Measurements from ENCODE around the gene INPP5K.
"Not testable (repeated sequence)": the region's sequence is repeated elsewhere in the genome, so short reads cannot be mapped to it uniquely, and the experiment has no call there.

The INPP5K gene

GRCh38 chr17:1518410-1518809, 2.0 kb upstream of the INPP5K start:
- Histone ChIP-seq H3K4me3 (ENCODE audit: low read depth, low read length) (no peak overlapping the region), H3K9me3 (ENCODE audit: control insufficient read depth, insufficient read depth, low read depth, low read length) (no peaks in the 10 kb centered on the region), H3K27ac (ENCODE audit: low read depth, low read length) (no peak overlapping the region), H3K27me3 (ENCODE audit: control insufficient read depth, insufficient read depth, low read length) (no peaks in the 10 kb centered on the region), H3K4me1 (ENCODE audit: control insufficient read depth, insufficient read depth, low read length) (peaks cover 6% of the 10 kb centered on the region), H3K9ac (ENCODE audit: low read length) (no peak overlapping the region), H3K36me3 (ENCODE audit: control insufficient read depth, insufficient read depth, low read length) (peaks cover 26% of the 10 kb centered on the region)

- H3K27ac ChIP-seq (ENCODE audit: low read depth, low read length): peak overlapping the region; percentile 11; the same call in 1 of the 2 replicates
- H3K9me3 ChIP-seq (ENCODE audit: control insufficient read depth, insufficient read depth, low read depth, low read length): no peaks in the 10 kb centered on the region
- peaks cover 6% of the 10 kb centered on the region for H3K4me1 ChIP-seq (ENCODE audit: control insufficient read depth, insufficient read depth, low read length)
- H3K4me3 ChIP-seq (ENCODE audit: low read depth, low read length): peak overlapping the region; percentile 88
- H3K36me3 ChIP-seq (ENCODE audit: control insufficient read depth, insufficient read depth, low read length): peaks cover 30% of the 10 kb centered on the region
- H3K27me3 ChIP-seq (ENCODE audit: control insufficient read depth, insufficient read depth, low read length): no peaks in the 10 kb centered on the region
- peak overlapping the region; percentile 81 for H3K9ac ChIP-seq (ENCODE audit: low read length)
These were observed 598 bp downstream of the INPP5K start for GRCh38 chr17:1515640-1516387.

- Histone ChIP-seq H3K27me3 (ENCODE audit: control insufficient read depth, insufficient read depth, low read length) (no peaks in the 10 kb centered on the region), H3K4me3 (ENCODE audit: low read depth, low read length) (no peak overlapping the region), H3K36me3 (ENCODE audit: control insufficient read depth, insufficient read depth, low read length) (peaks cover 19% of the 10 kb centered on the region), H3K9ac (ENCODE audit: low read length) (no peak overlapping the region), H3K4me1 (ENCODE audit: control insufficient read depth, insufficient read depth, low read length) (peaks cover 6% of the 10 kb centered on the region), H3K27ac (ENCODE audit: low read depth, low read length) (no peak overlapping the region), H3K9me3 (ENCODE audit: control insufficient read depth, insufficient read depth, low read depth, low read length) (no peaks in the 10 kb centered on the region)
These were observed 4.1 kb downstream of the INPP5K start for GRCh38 chr17:1512351-1512750.

- H3K36me3 ChIP-seq (ENCODE audit: control insufficient read depth, insufficient read depth, low read length): peaks cover 19% of the 10 kb centered on the region
- H3K9me3 ChIP-seq (ENCODE audit: control insufficient read depth, insufficient read depth, low read depth, low read length): no peaks in the 10 kb centered on the region
- H3K9ac ChIP-seq (ENCODE audit: low read length): no peak overlapping the region
- H3K4me1 ChIP-seq (ENCODE audit: control insufficient read depth, insufficient read depth, low read length): peaks cover 6% of the 10 kb centered on the region
- no peak overlapping the region for H3K4me3 ChIP-seq (ENCODE audit: low read depth, low read length)
- H3K27ac ChIP-seq (ENCODE audit: low read depth, low read length): no peak overlapping the region
- H3K27me3 ChIP-seq (ENCODE audit: control insufficient read depth, insufficient read depth, low read length): no peaks in the 10 kb centered on the region
These were observed 4.6 kb downstream of the INPP5K start for GRCh38 chr17:1511756-1512321.

GRCh38 chr17:1511290-1511689, 5.1 kb downstream of the INPP5K start:
- H3K4me1 ChIP-seq (ENCODE audit: control insufficient read depth, insufficient read depth, low read length): peaks cover 6% of the 10 kb centered on the region
- H3K27ac ChIP-seq (ENCODE audit: low read depth, low read length): no peak overlapping the region

GRCh38 chr17:1509290-1509881, 7.0 kb downstream of the INPP5K start:
- peaks cover 19% of the 10 kb centered on the region for H3K36me3 ChIP-seq (ENCODE audit: control insufficient read depth, insufficient read depth, low read length)
- H3K27ac ChIP-seq (ENCODE audit: low read depth, low read length): no peak overlapping the region
- no peak overlapping the region for H3K9ac ChIP-seq (ENCODE audit: low read length)
- H3K9me3 ChIP-seq (ENCODE audit: control insufficient read depth, insufficient read depth, low read depth, low read length): no peaks in the 10 kb centered on the region
- H3K4me3 ChIP-seq (ENCODE audit: low read depth, low read length): no peak overlapping the region
- no peaks in the 10 kb centered on the region for H3K4me1 ChIP-seq (ENCODE audit: control insufficient read depth, insufficient read depth, low read length)
- no peaks in the 10 kb centered on the region for H3K27me3 ChIP-seq (ENCODE audit: control insufficient read depth, insufficient read depth, low read length)

More at GRCh38 chr17:1511290-1511689, 5.1 kb downstream of the INPP5K start:
- Histone ChIP-seq H3K9ac (ENCODE audit: low read length) (no peak overlapping the region), H3K9me3 (ENCODE audit: control insufficient read depth, insufficient read depth, low read depth, low read length) (no peaks in the 10 kb centered on the region), H3K4me3 (ENCODE audit: low read depth, low read length) (no peak overlapping the region), H3K27me3 (ENCODE audit: control insufficient read depth, insufficient read depth, low read length) (no peaks in the 10 kb centered on the region), H3K36me3 (ENCODE audit: control insufficient read depth, insufficient read depth, low read length) (peaks cover 19% of the 10 kb centered on the region)

GRCh38 chr17:1508709-1509108, 7.7 kb downstream of the INPP5K start:
- H3K4me1 ChIP-seq (ENCODE audit: control insufficient read depth, insufficient read depth, low read length); H3K27me3 ChIP-seq (ENCODE audit: control insufficient read depth, insufficient read depth, low read length); H3K4me3 ChIP-seq (ENCODE audit: low read depth, low read length); H3K9me3 ChIP-seq (ENCODE audit: control insufficient read depth, insufficient read depth, low read depth, low read length); H3K27ac ChIP-seq (ENCODE audit: low read depth, low read length); H3K9ac ChIP-seq (ENCODE audit: low read length): not testable (repeated sequence)
- H3K36me3 ChIP-seq (ENCODE audit: control insufficient read depth, insufficient read depth, low read length): peaks cover 19% of the 10 kb centered on the region

- H3K4me3 ChIP-seq (ENCODE audit: low read depth, low read length): no peak overlapping the region
- peaks cover 8% of the 10 kb centered on the region; the same call in 1 of the 2 replicates for H3K36me3 ChIP-seq (ENCODE audit: control insufficient read depth, insufficient read depth, low read length)
- H3K9ac ChIP-seq (ENCODE audit: low read length): no peak overlapping the region
- H3K9me3 ChIP-seq (ENCODE audit: control insufficient read depth, insufficient read depth, low read depth, low read length): no peaks in the 10 kb centered on the region
- H3K27ac ChIP-seq (ENCODE audit: low read depth, low read length): no peak overlapping the region
- no peaks in the 10 kb centered on the region for H3K4me1 ChIP-seq (ENCODE audit: control insufficient read depth, insufficient read depth, low read length)
- H3K27me3 ChIP-seq (ENCODE audit: control insufficient read depth, insufficient read depth, low read length): no peaks in the 10 kb centered on the region
These were observed 9.7 kb downstream of the INPP5K start for GRCh38 chr17:1506649-1507267.

GRCh38 chr17:1505586-1505985, 10.8 kb downstream of the INPP5K start:
- Histone ChIP-seq H3K9me3 (ENCODE audit: control insufficient read depth, insufficient read depth, low read depth, low read length) (no peaks in the 10 kb centered on the region), H3K4me3 (ENCODE audit: low read depth, low read length) (no peak overlapping the region), H3K27me3 (ENCODE audit: control insufficient read depth, insufficient read depth, low read length) (no peaks in the 10 kb centered on the region), H3K36me3 (ENCODE audit: control insufficient read depth, insufficient read depth, low read length) (peaks cover 8% of the 10 kb centered on the region; the same call in 1 of the 2 replicates), H3K9ac (ENCODE audit: low read length) (no peak overlapping the region), H3K4me1 (ENCODE audit: control insufficient read depth, insufficient read depth, low read length) (no peaks in the 10 kb centered on the region), H3K27ac (ENCODE audit: low read depth, low read length) (no peak overlapping the region)

- Histone ChIP-seq H3K27ac (ENCODE audit: low read depth, low read length) (no peak overlapping the region), H3K9ac (ENCODE audit: low read length) (no peak overlapping the region), H3K9me3 (ENCODE audit: control insufficient read depth, insufficient read depth, low read depth, low read length) (no peaks in the 10 kb centered on the region), H3K4me3 (ENCODE audit: low read depth, low read length) (no peak overlapping the region), H3K27me3 (ENCODE audit: control insufficient read depth, insufficient read depth, low read length) (no peaks in the 10 kb centered on the region), H3K36me3 (ENCODE audit: control insufficient read depth, insufficient read depth, low read length) (peaks cover 8% of the 10 kb centered on the region; the same call in 1 of the 2 replicates), H3K4me1 (ENCODE audit: control insufficient read depth, insufficient read depth, low read length) (no peaks in the 10 kb centered on the region)
These were observed 11.5 kb downstream of the INPP5K start for GRCh38 chr17:1504866-1505265.

- H3K27ac ChIP-seq (ENCODE audit: low read depth, low read length): no peak overlapping the region
- H3K9me3 ChIP-seq (ENCODE audit: control insufficient read depth, insufficient read depth, low read depth, low read length): no peaks in the 10 kb centered on the region
- H3K9ac ChIP-seq (ENCODE audit: low read length): no peak overlapping the region
- no peaks in the 10 kb centered on the region for H3K36me3 ChIP-seq (ENCODE audit: control insufficient read depth, insufficient read depth, low read length)
- no peaks in the 10 kb centered on the region for H3K27me3 ChIP-seq (ENCODE audit: control insufficient read depth, insufficient read depth, low read length)
- no peak overlapping the region for H3K4me3 ChIP-seq (ENCODE audit: low read depth, low read length)
- no peaks in the 10 kb centered on the region for H3K4me1 ChIP-seq (ENCODE audit: control insufficient read depth, insufficient read depth, low read length)
These were observed 12.7 kb downstream of the INPP5K start for GRCh38 chr17:1503699-1504098.
